Hepatocyte (in vitro differentiated cells): ENCODE measurements around the gene BSN. TPM values are rescaled to one million over a fixed set of nuclear protein-coding genes. Genes with fewer than 3 reads are reported as not detected.

Experiments used
- DNase-seq: peaks from one replicate; pipeline ENCODE4 v3.0.0-alpha.2; 2016; ENCODE audit warnings: low spot score
- H2AFZ ChIP-seq: fragments of 200-600 bp; sonication (generic); 2 replicates; pipeline ENCODE4 v1.6.0; 2016; ENCODE audit warnings: antibody characterized with exemption, mild to moderate bottlenecking
- H3K27ac ChIP-seq: fragments of 200-600 bp; sonication (generic); 2 replicates; pipeline ENCODE4 v1.5.1; 2016; ENCODE audit warnings: mild to moderate bottlenecking
- H3K27me3 ChIP-seq: fragments of 200-600 bp; sonication (generic); 2 replicates; pipeline ENCODE4 v1.6.1; 2016
- H3K36me3 ChIP-seq: fragments of 200-600 bp; sonication (generic); replicated peaks from 2 replicates; pipeline ENCODE4 v1.5.1; 2016; ENCODE audit warnings: low read depth; ENCODE audit not compliant: insufficient read depth
- H3K4me1 ChIP-seq: fragments of 200-600 bp; sonication (generic); 2 replicates; pipeline ENCODE4 v1.5.1; 2016; ENCODE audit warnings: mild to moderate bottlenecking, moderate library complexity; ENCODE audit not compliant: insufficient read depth
- H3K4me2 ChIP-seq: fragments of 200-600 bp; sonication (generic); 2 replicates; pipeline ENCODE4 v1.6.0; 2016
- H3K4me3 ChIP-seq: fragments of 200-600 bp; sonication (generic); 2 replicates; pipeline ENCODE4 v1.5.1; 2016; ENCODE audit warnings: mild to moderate bottlenecking
- H3K79me2 ChIP-seq: fragments of 200-600 bp; sonication (generic); 2 replicates; pipeline ENCODE4 v1.6.0; 2017; ENCODE audit warnings: mild to moderate bottlenecking
- H3K9me2 ChIP-seq: fragments of 200-600 bp; sonication (generic); replicated peaks from 2 replicates; pipeline ENCODE4 v1.6.0; 2017; ENCODE audit warnings: mild to moderate bottlenecking; ENCODE audit not compliant: insufficient read depth
- H3K9me3 ChIP-seq: fragments of 200-600 bp; sonication (generic); 2 replicates; pipeline ENCODE4 v1.5.1; 2016; ENCODE audit warnings: low read depth, mild to moderate bottlenecking
- H4K20me1 ChIP-seq: fragments of 200-600 bp; sonication (generic); 2 replicates; pipeline ENCODE4 v1.6.0; 2016; ENCODE audit warnings: mild to moderate bottlenecking; ENCODE audit not compliant: insufficient read depth, poor library complexity, severe bottlenecking
- CTCF ChIP-seq: fragments of 200-600 bp; sonication (generic); IDR thresholded peaks from 2 replicates; pipeline ENCODE4 v1.5.1; 2016; ENCODE audit warnings: antibody characterized with exemption, mild to moderate bottlenecking; ENCODE audit not compliant: poor library complexity
- EZH2 ChIP-seq: fragments of 200-600 bp; sonication (generic); IDR thresholded peaks from 2 replicates; pipeline ENCODE4 v1.6.1; 2016; ENCODE audit warnings: antibody characterized with exemption, mild to moderate bottlenecking, borderline replicate concordance
- EZH2phosphoT487 ChIP-seq: fragments of 200-600 bp; sonication (generic); IDR thresholded peaks from one replicate; pipeline ENCODE4 v1.6.1; 2018; ENCODE audit warnings: antibody characterized with exemption, mild to moderate bottlenecking, low read depth, moderate library complexity; ENCODE audit not compliant: unreplicated experiment, severe bottlenecking
- WGBS: methylation state at CpG from one replicate; pipeline ENCODE4 v1.1.6; 2016; ENCODE audit warnings: low lambda C conversion rate; ENCODE audit errors: missing lambda C conversion rate; 5-methylcytosine and 5-hydroxymethylcytosine counted together
- polyA plus RNA-seq: library from polyadenylated mRNA; unstranded; fragments of >200 nt; fragmentation: Nextera tagmentation; extraction: Ambion mirVana; gene quantifications from 2 replicates; pipeline ENCODE4 v1.2.1, GENCODE V29; 2016
- total RNA-seq: library from RNA; depleted of rRNA; stranded (reverse); fragments of >200 nt; gene quantifications from 2 replicates; pipeline ENCODE4 v1.2.3, GENCODE V29; 2014

BSN gene
- total and polyA plus RNA-seq, 2 experiments from 2014 or later = 0.37 to 0.44 TPM

DNA sequence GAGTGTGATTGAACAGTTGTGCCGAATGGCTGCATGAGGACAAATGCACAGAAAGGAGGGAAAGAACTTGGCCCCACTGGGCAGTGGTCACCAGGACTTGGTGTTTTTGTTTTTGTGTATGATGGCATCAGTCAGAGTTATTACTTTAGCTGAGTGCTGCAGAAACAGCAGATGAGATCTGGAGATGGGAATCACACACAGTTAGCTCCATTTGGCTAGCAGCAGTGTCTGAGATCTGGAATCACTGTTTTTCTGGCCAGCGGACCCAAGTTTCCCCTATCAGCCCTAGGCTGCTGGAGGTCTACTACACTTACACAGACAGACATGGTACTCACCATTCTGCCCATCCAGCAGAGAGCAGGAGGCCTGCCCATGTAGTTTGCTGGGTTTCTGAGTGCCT, 74.0 kb downstream of the BSN start:
- no peak overlapping the region for H3K4me3 ChIP-seq
- H3K4me2 ChIP-seq = no peak overlapping the region
- no peaks in the 10 kb centered on the region for H3K79me2 ChIP-seq
- H3K4me1 ChIP-seq = no peaks in the 10 kb centered on the region
- TF ChIP-seq EZH2phosphoT487 (no peak), EZH2 (no peak)
- no peak overlapping the region for H2AFZ ChIP-seq
- 96% methylated on average over 2 of the region's 2 CpGs for whole genome bisulfite sequencing
- H3K9me3 ChIP-seq = no peaks in the 10 kb centered on the region
- no peaks in the 10 kb centered on the region for H4K20me1 ChIP-seq
- H3K36me3 ChIP-seq = no peaks in the 10 kb centered on the region
- no peaks in the 10 kb centered on the region for H3K9me2 ChIP-seq
- DNase-seq = no peak
- no peaks in the 10 kb centered on the region for H3K27me3 ChIP-seq
- no peak overlapping the region for H3K27ac ChIP-seq

- Histone ChIP-seq H3K4me1 (no peaks in the 10 kb centered on the region), H2AFZ (no peak overlapping the region), H3K4me3 (no peak overlapping the region), H3K9me2 (no peaks in the 10 kb centered on the region), H3K4me2 (no peak overlapping the region), H3K27me3 (no peaks in the 10 kb centered on the region), H3K9me3 (no peaks in the 10 kb centered on the region), H3K36me3 (no peaks in the 10 kb centered on the region), H3K27ac (no peak overlapping the region), H3K79me2 (no peaks in the 10 kb centered on the region), H4K20me1 (no peaks in the 10 kb centered on the region)
- WGBS = 90% methylated on average over 4 of the region's 4 CpGs
- TF ChIP-seq EZH2 (no peak), CTCF (no peak), EZH2phosphoT487 (no peak)
- DNase-seq = no peak
Observed at GRCh38 chr3:49629451-49629850, 75.2 kb downstream of the BSN start.

DNA sequence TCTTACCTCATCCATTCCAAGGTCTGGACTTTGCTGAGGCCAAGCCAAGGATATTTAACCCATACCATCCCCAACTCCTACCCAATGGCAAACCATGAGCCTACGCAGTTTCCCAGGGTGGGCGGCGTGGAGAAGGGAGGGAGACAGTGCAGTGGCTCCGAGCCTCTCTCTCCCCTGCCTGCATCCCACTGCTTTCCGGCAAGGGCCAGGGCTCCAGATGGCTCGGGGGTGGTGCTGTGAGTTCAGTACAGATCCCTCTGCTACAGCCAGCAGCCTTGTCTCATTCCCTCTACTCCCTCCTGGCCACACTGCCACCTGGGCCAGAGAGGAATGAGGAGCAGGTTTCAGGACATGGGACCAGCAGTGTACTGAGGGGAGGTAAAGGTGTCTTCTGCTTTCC, 75.6 kb downstream of the BSN start:
- Histone ChIP-seq H3K4me3 (no peak overlapping the region), H3K79me2 (no peaks in the 10 kb centered on the region), H3K4me1 (no peaks in the 10 kb centered on the region), H3K4me2 (no peak overlapping the region), H3K27me3 (no peaks in the 10 kb centered on the region), H2AFZ (no peak overlapping the region), H4K20me1 (no peaks in the 10 kb centered on the region), H3K27ac (no peak overlapping the region), H3K9me2 (no peaks in the 10 kb centered on the region), H3K36me3 (no peaks in the 10 kb centered on the region), H3K9me3 (no peaks in the 10 kb centered on the region)
- DNase-seq = no peak
- TF ChIP-seq EZH2 = no peak
- no peak for TF ChIP-seq CTCF
- no peak for TF ChIP-seq EZH2phosphoT487
- 95% methylated on average over 6 of the region's 6 CpGs for WGBS

DNA sequence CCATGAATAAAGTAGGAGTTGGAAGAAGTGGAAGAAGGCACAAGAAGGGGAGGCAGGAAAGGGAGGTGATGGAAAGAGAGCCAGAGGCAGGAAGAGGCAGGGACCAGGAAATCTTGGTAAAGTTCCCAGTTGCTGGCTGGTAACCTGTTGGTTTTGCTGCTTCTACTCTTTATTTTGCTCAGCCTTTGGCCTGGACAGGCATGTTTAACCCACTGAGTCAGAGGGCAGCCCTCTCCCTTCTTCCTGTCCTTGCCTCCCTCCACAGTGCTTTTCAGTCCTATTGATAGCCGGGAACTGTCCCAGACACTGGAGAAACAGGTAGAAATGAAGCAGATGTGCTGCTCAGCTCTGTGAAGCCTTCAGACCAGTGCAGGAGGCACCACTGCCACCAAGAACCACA, 76.5 kb downstream of the BSN start:
- H3K79me2 ChIP-seq = no peaks in the 10 kb centered on the region
- no peaks in the 10 kb centered on the region for H3K4me1 ChIP-seq
- no peaks in the 10 kb centered on the region for H3K9me3 ChIP-seq
- H3K9me2 ChIP-seq = no peaks in the 10 kb centered on the region
- no peak for TF ChIP-seq EZH2phosphoT487
- TF ChIP-seq EZH2 = no peak
- no peak for TF ChIP-seq CTCF
- no peak overlapping the region for H3K4me3 ChIP-seq
- no peak overlapping the region for H3K27ac ChIP-seq
- no peak overlapping the region for H2AFZ ChIP-seq
- H4K20me1 ChIP-seq = no peaks in the 10 kb centered on the region
- no peak for DNase-seq
- no peak overlapping the region for H3K4me2 ChIP-seq
- no peaks in the 10 kb centered on the region for H3K27me3 ChIP-seq
- no peaks in the 10 kb centered on the region for H3K36me3 ChIP-seq
- WGBS = 81% methylated on average over 1 of the region's 1 CpG
